Duodenal mucosa (tissue), 2 donors: Measurements from ENCODE around the gene ZNF670.
A peak's percentile ranks its signal among the peaks of the same experiment; 100 is the strongest.

Experiments
- H3K27ac ChIP-seq: one replicate; pipeline ENCODE4 v1.7.0; 2013; ENCODE audit warnings: low read depth, low read length
- H3K27me3 ChIP-seq, 2 donors: one replicate each; pipeline ENCODE4 v1.7.0; 2013; ENCODE audit warnings: low read length in 2 of 2, control low read depth in 1 of 2; ENCODE audit not compliant: insufficient read depth in 2 of 2, control insufficient read depth in 1 of 2
- H3K36me3 ChIP-seq, 2 donors: one replicate each; pipeline ENCODE4 v1.7.0; 2013; ENCODE audit warnings: low read length in 2 of 2, control low read depth in 1 of 2; ENCODE audit not compliant: insufficient read depth in 2 of 2, control insufficient read depth in 1 of 2
- H3K4me1 ChIP-seq, 2 donors: one replicate each; pipeline ENCODE4 v1.7.0; 2013; ENCODE audit warnings: low read length in 2 of 2, control low read depth in 1 of 2; ENCODE audit not compliant: insufficient read depth in 2 of 2, control insufficient read depth in 1 of 2
- H3K4me3 ChIP-seq, 2 donors: one replicate each; pipeline ENCODE4 v1.7.0; 2013; ENCODE audit warnings: low read length in 2 of 2, low read depth in 1 of 2
- H3K9ac ChIP-seq, 2 donors: one replicate each; pipeline ENCODE4 v1.7.0; 2013; ENCODE audit warnings: low read length in 2 of 2, low read depth in 1 of 2
- H3K9me3 ChIP-seq, 2 donors: one replicate each; pipeline ENCODE4 v1.7.0; 2013; ENCODE audit warnings: low read length in 2 of 2, control low read depth in 1 of 2; ENCODE audit not compliant: control insufficient read depth in 1 of 2

Gene ZNF670

DNA sequence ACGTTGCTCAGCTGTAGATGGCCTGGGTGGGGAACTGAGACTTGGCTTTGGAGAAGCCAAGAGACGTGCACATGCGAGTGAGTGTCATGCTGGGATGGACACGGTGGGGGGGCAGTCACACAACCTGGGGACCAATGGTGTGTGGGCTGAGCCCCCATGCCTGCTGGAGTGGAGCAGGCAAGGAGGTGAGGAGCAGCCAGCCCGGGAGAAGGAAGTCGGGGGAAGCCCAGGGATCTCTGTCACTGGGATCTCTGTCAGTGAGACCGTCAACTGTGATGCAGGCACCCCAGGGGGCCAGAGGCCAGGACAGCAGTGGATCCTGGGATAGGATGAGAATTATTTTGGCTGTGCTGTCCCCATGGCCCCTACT is 36.5 kb upstream of the ZNF670 start:
- no peak overlapping the region for H3K9ac ChIP-seq
- no peak overlapping the region for H3K4me3 ChIP-seq
- no peak overlapping the region for H3K27ac ChIP-seq
- no peaks in the 10 kb centered on the region for H3K36me3 ChIP-seq
- H3K9me3 ChIP-seq, result no peaks in the 10 kb centered on the region
- peaks cover 0 to 9% of the 10 kb centered on the region in 2 donors for H3K4me1 ChIP-seq
- peaks cover 7 to 11% of the 10 kb centered on the region in 2 donors for H3K27me3 ChIP-seq

- Histone ChIP-seq H3K9me3 (no peaks in the 10 kb centered on the region), H3K4me1 (peaks cover 0 to 9% of the 10 kb centered on the region in 2 donors)
Measured at GRCh38 chr1:247114351-247115140, 35.9 kb upstream of the ZNF670 start.

DNA sequence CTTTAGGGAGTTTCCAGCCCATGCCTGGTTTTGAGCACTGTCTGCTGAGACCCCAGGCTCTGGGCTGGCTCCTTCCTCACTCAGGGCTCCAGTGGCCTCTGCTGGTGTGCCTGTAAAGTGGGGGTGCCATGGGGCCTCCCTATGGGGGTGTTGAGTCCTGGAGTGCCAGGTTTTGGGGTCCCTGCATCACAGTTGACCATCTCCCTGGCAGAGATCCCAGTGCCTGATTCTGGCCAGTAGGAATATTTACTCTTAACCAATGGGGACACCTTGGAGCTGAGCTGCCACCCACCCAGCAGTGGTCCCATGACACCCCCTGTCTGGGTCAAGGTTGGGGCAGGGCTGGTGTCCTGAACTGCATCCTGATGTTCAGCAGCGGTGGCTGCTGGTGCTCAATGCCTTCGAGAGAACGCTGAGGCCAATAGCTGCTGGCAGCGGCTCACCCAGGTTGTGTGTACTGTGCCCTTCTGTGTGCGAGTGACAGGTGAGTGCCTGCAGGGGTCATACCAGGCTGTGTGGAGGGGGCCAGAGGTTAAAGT is 35.2 kb upstream of the ZNF670 start:
- no peak overlapping the region for H3K27ac ChIP-seq
- no peaks in the 10 kb centered on the region for H3K36me3 ChIP-seq
- H3K4me3 ChIP-seq, result no peak overlapping the region
- peaks cover 0 to 9% of the 10 kb centered on the region in 2 donors for H3K4me1 ChIP-seq
- no peaks in the 10 kb centered on the region for H3K9me3 ChIP-seq
- no peak overlapping the region for H3K9ac ChIP-seq
- H3K27me3 ChIP-seq, result peaks cover 7 to 11% of the 10 kb centered on the region in 2 donors

More at GRCh38 chr1:247114351-247115140, 35.9 kb upstream of the ZNF670 start:
- Histone ChIP-seq H3K27me3 (peaks cover 7 to 11% of the 10 kb centered on the region in 2 donors), H3K27ac (no peak overlapping the region), H3K36me3 (no peaks in the 10 kb centered on the region), H3K9ac (no peak overlapping the region), H3K4me3 (no peak overlapping the region)

GRCh38 chr1:247113094-247113497 is 34.5 kb upstream of the ZNF670 start:
- H3K36me3 ChIP-seq, result no peaks in the 10 kb centered on the region
- H3K9me3 ChIP-seq, result no peaks in the 10 kb centered on the region
- peaks cover 0 to 9% of the 10 kb centered on the region in 2 donors for H3K4me1 ChIP-seq
- peaks cover 7 to 11% of the 10 kb centered on the region in 2 donors for H3K27me3 ChIP-seq
- no peak overlapping the region for H3K27ac ChIP-seq
- no peak overlapping the region for H3K4me3 ChIP-seq
- H3K9ac ChIP-seq, result no peak overlapping the region

DNA sequence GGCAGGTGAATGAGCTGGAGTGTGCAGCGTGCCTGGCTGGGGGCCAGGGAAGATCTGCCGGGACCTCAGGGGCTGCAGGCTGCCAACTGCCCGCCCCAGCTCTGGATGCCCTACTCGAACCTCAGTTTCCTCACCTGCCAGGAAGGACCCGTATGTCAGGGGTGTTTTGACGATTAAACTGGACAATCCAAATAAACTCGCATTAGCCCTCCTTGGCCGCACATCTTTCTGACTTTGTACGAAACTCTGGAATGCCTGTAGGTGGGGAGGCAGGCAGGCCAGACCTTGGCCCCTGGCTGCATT is 33.8 kb upstream of the ZNF670 start:
- Histone ChIP-seq H3K9ac (no peak overlapping the region), H3K4me3 (peak overlapping the region; percentile 60 to 69), H3K36me3 (no peaks in the 10 kb centered on the region), H3K4me1 (peaks cover 0 to 9% of the 10 kb centered on the region in 2 donors), H3K27me3 (peaks cover 7 to 11% of the 10 kb centered on the region in 2 donors), H3K9me3 (no peaks in the 10 kb centered on the region), H3K27ac (no peak overlapping the region)

DNA sequence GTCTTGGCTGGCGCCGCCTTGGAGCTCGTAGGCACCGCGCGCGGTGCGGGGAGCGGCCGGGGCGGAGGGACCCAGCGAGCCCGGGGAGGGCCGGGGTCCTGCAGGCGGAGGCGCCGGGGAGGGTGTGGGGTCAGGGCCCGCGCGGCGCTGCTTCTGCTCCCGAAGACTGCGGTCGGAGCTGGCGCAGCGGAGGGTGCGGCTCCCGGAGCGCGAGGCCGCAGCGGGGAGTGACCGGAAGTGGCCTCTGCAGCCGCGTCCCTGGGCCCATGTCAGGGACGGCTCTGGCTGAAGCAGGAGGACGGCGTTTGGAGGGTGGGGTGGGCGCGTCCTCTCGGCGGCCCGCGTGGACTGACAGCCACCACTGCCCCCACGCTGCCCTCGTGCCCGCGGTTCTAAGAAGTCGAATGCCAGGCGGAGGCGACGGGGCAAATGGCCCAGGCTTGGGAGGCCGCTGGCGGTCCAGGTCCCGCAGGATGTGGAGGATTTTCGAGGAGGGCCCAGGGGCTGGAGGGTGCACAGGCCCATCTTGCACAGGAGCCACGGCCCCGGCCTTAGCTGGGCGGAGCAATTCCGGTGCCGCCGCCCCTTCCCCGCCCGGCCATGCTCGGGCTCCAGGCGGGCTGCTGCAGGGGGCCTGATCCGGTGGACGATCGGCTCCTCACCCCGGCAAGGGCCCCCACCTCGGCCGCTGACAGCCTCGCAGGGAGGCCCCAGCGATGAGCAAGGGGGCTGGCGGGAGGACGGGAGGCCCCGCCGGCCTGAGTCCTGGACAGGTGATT is 33.3 kb upstream of the ZNF670 start:
- H3K4me1 ChIP-seq, result peaks cover 0 to 9% of the 10 kb centered on the region in 2 donors
- no peaks in the 10 kb centered on the region for H3K36me3 ChIP-seq
- H3K9me3 ChIP-seq, result no peaks in the 10 kb centered on the region
- H3K27me3 ChIP-seq, result peaks cover 7 to 11% of the 10 kb centered on the region in 2 donors
- H3K27ac ChIP-seq, result peak overlapping the region; percentile 32
- peak overlapping the region; percentile 60 to 69 for H3K4me3 ChIP-seq
- peak overlapping the region in 1 of 2 donors; percentile 38 for H3K9ac ChIP-seq

DNA sequence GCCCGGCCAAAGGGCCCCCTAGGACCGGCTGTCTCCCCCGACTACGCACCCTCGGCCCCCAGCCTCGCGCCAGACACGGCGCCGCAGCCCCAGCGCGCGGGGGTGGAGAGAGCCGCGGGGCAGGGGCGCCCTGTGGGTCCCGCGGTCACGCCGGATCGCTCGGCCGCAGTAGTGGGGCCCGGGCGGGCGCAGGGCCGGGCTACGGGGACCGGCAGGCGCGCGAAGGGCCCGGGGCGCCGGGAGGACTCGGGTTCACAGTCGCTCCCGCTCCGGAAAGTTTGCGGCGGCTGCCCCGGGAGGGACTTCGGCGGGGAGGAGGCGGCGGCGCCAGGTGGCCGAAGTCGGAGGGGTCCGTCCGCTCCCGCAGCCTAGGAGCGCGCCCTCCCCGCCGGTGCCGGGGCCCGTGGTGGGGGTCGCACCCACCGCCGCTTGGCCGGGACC is 32.7 kb upstream of the ZNF670 start:
- Histone ChIP-seq H3K9ac (peak overlapping the region in 1 of 2 donors; percentile 38), H3K36me3 (no peaks in the 10 kb centered on the region), H3K4me1 (peaks cover 0 to 9% of the 10 kb centered on the region in 2 donors), H3K4me3 (peak overlapping the region; percentile 60 to 69), H3K9me3 (no peaks in the 10 kb centered on the region), H3K27me3 (peaks cover 7 to 11% of the 10 kb centered on the region in 2 donors), H3K27ac (peak overlapping the region; percentile 32)

GRCh38 chr1:247110627-247111258 is 32.1 kb upstream of the ZNF670 start:
- Histone ChIP-seq H3K4me1 (peaks cover 0 to 9% of the 10 kb centered on the region in 2 donors), H3K4me3 (peak overlapping the region; percentile 60 to 69), H3K27ac (no peak overlapping the region), H3K36me3 (no peaks in the 10 kb centered on the region), H3K9me3 (no peaks in the 10 kb centered on the region), H3K9ac (peak overlapping the region in 1 of 2 donors; percentile 32), H3K27me3 (peaks cover 7 to 11% of the 10 kb centered on the region in 2 donors)

- H3K4me1 ChIP-seq, result peaks cover 0 to 16% of the 10 kb centered on the region in 2 donors
- no peaks in the 10 kb centered on the region for H3K9me3 ChIP-seq
- H3K9ac ChIP-seq, result no peak overlapping the region
- no peak overlapping the region for H3K4me3 ChIP-seq
- H3K27ac ChIP-seq, result no peak overlapping the region
- H3K36me3 ChIP-seq, result no peaks in the 10 kb centered on the region
- H3K27me3 ChIP-seq, result peaks cover 7 to 10% of the 10 kb centered on the region in 2 donors
Measured at GRCh38 chr1:247107694-247108093, 29.1 kb upstream of the ZNF670 start.
